GM21825 (cell line): ENCODE data around the gene ALOXE3.

Experiments
- ATAC-seq: cut with Tn5 transposase; IDR thresholded peaks from one replicate; pipeline ENCODE4 v1.9.1; 2021; ENCODE audit warnings: mild to moderate bottlenecking, moderate library complexity; ENCODE audit not compliant: unreplicated experiment

ALOXE3 gene

GRCh38 chr17:8117980-8118768, at the start of gene ALOXE3:
TSS of gene ALOXE3 (minus strand) at chr17:8118514. CDS start at chr17:8117990, 524 bp downstream.
- ATAC-seq: no peak

- ATAC-seq: no peak
These were observed 49.2 kb upstream of the ALOXE3 start for GRCh38 chr17:8167526-8167925.

- no peak for ATAC-seq
These were observed 48.4 kb upstream of the ALOXE3 start for GRCh38 chr17:8166731-8167130.

- ATAC-seq: no peak
These were observed 46.5 kb upstream of the ALOXE3 start for GRCh38 chr17:8164815-8165131.

GRCh38 chr17:8163978-8164814, 45.9 kb upstream of the ALOXE3 start:
- ATAC-seq: no peak

- no peak for ATAC-seq
These were observed 45.0 kb upstream of the ALOXE3 start for GRCh38 chr17:8162997-8163977.

- ATAC-seq: peak; percentile 42
These were observed 44.1 kb upstream of the ALOXE3 start, which contains the start of gene VAMP2 for GRCh38 chr17:8162233-8162996. TSS of gene VAMP2 (minus strand) at chr17:8162948. CDS start at chr17:8162879, 69 bp downstream.

GRCh38 chr17:8161289-8162232, 43.2 kb upstream of the ALOXE3 start:
- ATAC-seq: no peak

GRCh38 chr17:8160741-8161221, 42.5 kb upstream of the ALOXE3 start:
- ATAC-seq: no peak

- ATAC-seq: no peak
These were observed 41.9 kb upstream of the ALOXE3 start for GRCh38 chr17:8160224-8160577.

GRCh38 chr17:8159459-8160223, 41.3 kb upstream of the ALOXE3 start:
- no peak for ATAC-seq

GRCh38 chr17:8159032-8159400, 40.7 kb upstream of the ALOXE3 start:
- no peak for ATAC-seq

- ATAC-seq: no peak
These were observed 40.1 kb upstream of the ALOXE3 start for GRCh38 chr17:8158267-8159031.

- peak; percentile 67 for ATAC-seq
These were observed 38.1 kb upstream of the ALOXE3 start for GRCh38 chr17:8156246-8156992.

- no peak for ATAC-seq
These were observed 37.6 kb upstream of the ALOXE3 start for GRCh38 chr17:8155996-8156245.

GRCh38 chr17:8155231-8155995, 37.1 kb upstream of the ALOXE3 start:
- ATAC-seq: no peak
